ENCODE data around the gene FAM169A. TPM values are rescaled to one million over a fixed set of nuclear protein-coding genes. Genes with fewer than 3 reads are reported as not detected.

Gene FAM169A
- total and polyA plus RNA-seq, 2 of the 4 experiments (the other 2 are of a cell fraction), result under 0.01 TPM; not detected in 1

DNA sequence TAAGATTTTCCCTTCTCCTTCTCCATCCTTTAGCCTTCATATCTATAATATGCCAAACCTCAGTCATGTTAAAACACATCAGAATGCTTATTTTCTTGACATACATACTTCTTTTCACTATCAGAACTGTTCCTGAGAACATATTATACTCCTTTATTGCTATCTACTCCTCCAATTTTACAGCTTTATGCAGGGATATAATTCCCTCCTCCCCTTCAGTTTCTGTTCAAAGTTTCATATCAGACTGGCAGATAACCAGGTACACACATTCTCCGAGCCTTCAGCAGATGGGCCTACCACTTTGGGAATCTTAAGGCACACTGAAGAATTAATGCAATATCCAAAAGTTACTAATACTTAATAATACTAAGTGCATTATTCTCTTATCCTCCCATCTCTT lies 29.1 kb downstream of the FAM169A start:
- dilution Hi-C loops (cut with HindIII; ENCODE audit: low sequenced_read_pairs, unreplicated experiment), result no loop called here
- H3K4me1 ChIP-seq (ENCODE audit: control insufficient read depth, insufficient read depth, low read length), result no peaks in the 10 kb centered on the region
- ChIA-PET POLR2A (ENCODE audit: unreplicated experiment) (no interaction called here), CTCF (interaction anchor here (1.0 kb wide), 1 partner anchor 74 kb away, joined by 3 read pairs; no protein-coding TSS in a partner anchor)
- H3K4ac ChIP-seq (ENCODE audit: low read depth, low read length), result no peak overlapping the region
- no peak overlapping the region for H2BK120ac ChIP-seq (ENCODE audit: low read depth, low read length)
- no peak overlapping the region for H2BK20ac ChIP-seq (ENCODE audit: low read depth, low read length)
- TF ChIP-seq CEBPB (IDR thresholded peaks at IDR 0.05; ENCODE audit: low read depth, low read length), result no peak
- no TSS peak for BruUV-seq (replicated peaks)
- H3K27ac ChIP-seq (ENCODE audit: insufficient read depth, low read length), result no peak overlapping the region
- no peak overlapping the region for H2BK5ac ChIP-seq (ENCODE audit: low read depth, low read length, poor library complexity, severe bottlenecking)
- no peak overlapping the region for H3K4me2 ChIP-seq (ENCODE audit: low read depth, low read length)
- no peak overlapping the region for H3K56ac ChIP-seq (ENCODE audit: extremely low read depth, insufficient read depth, low read length)
- no peaks in the 10 kb centered on the region for H3K79me1 ChIP-seq (ENCODE audit: low read depth in 1 of 2, low read length in 2 of 2)
- H4K20me1 ChIP-seq (ENCODE audit: insufficient read depth, low read length), result no peaks in the 10 kb centered on the region
- no peak overlapping the region for H2AFZ ChIP-seq (replicated peaks; ENCODE audit: low read length, poor library complexity)
- H4K5ac ChIP-seq (ENCODE audit: low read depth, low read length), result no peak overlapping the region
- no peak overlapping the region for H3K4me3 ChIP-seq (ENCODE audit: insufficient read depth, low read depth, low read length)
- WGBS, 2 experiments (ENCODE audit: extremely low coverage in 2 of 2, insufficient read length in 1 of 2), result no CpG with 5 or more reads among the region's 1 CpG
- DNase-seq, result no peak
- H2BK15ac ChIP-seq (ENCODE audit: low read depth, low read length), result no peak overlapping the region
- H3K27me3 ChIP-seq (ENCODE audit: control insufficient read depth, insufficient read depth, low read length), result no peaks in the 10 kb centered on the region; the same call in 1 of the 2 replicates
- no peaks in the 10 kb centered on the region for H3K36me3 ChIP-seq (ENCODE audit: control insufficient read depth, insufficient read depth, low read length)
- H2AK5ac ChIP-seq (ENCODE audit: low read depth, low read length), result no peak overlapping the region
- no peak overlapping the region for H3K23ac ChIP-seq (ENCODE audit: low read depth, low read length)
- in situ Hi-C loops (cut with MboI; ENCODE audit: low sequenced_read_pairs), result no loop called here
- no peak overlapping the region for H2AK9ac ChIP-seq (replicated peaks; ENCODE audit: low read depth, low read length, poor library complexity)
- no peak overlapping the region for H3K9ac ChIP-seq (ENCODE audit: low read depth, low read length)
- no peak overlapping the region for H4K8ac ChIP-seq (ENCODE audit: low read depth in 2 of 2, low read length in 2 of 2)
- H3K9me1 ChIP-seq (ENCODE audit: insufficient read depth, low read length), result no peaks in the 10 kb centered on the region
- H3K9me3 ChIP-seq (ENCODE audit: control insufficient read depth, insufficient read depth, low read length), result no peaks in the 10 kb centered on the region
- H3K18ac ChIP-seq (ENCODE audit: low read depth, low read length), result no peak overlapping the region
- no peak overlapping the region for H4K91ac ChIP-seq (ENCODE audit: insufficient read depth, low read depth, low read length)
- no peak for ATAC-seq (ENCODE audit: low read depth)
- no peak overlapping the region for H3K14ac ChIP-seq (replicated peaks; ENCODE audit: low read depth, low read length)
- intact Hi-C loops (cut with micrococcal nuclease), result no loop called here
